Panc1 (cell line): ENCODE data around the gene MMP28. TPM values are rescaled to one million over a fixed set of nuclear protein-coding genes. Genes with fewer than 3 reads are reported as not detected.
A peak's percentile ranks its signal among the peaks of the same experiment; 100 is the strongest.

Source experiments
- ATAC-seq: fragments of 200-7000 bp; cut with Tn5 transposase; 2 replicates; pipeline ENCODE4 v1.9.1; 2020; ENCODE audit warnings: mild to moderate bottlenecking, moderate library complexity
- BruUV-seq: library from RNA; stranded (reverse); fragments of 400-500 nt; replicated peaks from 2 replicates; lab custom pipeline; 2021; lab: Mats Ljungman, UMichigan
- CTCF ChIA-PET: fragments of 300-600 bp; sonication (Branson Sonifier 250); formaldehyde crosslinking; loops from one replicate; lab custom pipeline; 2022; ENCODE audit warnings: antibody characterized with exemption; lab: Charles Lee
- POLR2A ChIA-PET: fragments of 300-600 bp; sonication (Branson Sonifier 250); formaldehyde crosslinking; loops from one replicate; lab custom pipeline; 2022; ENCODE audit warnings: antibody characterized with exemption; lab: Charles Lee
- DNase-seq: peaks from one replicate; pipeline ENCODE4 v3.0.0-alpha.2; 2010; ENCODE audit warnings: low read depth, low spot score
- H3K27ac ChIP-seq: 2 replicates; pipeline ENCODE4 v1.5.1; 2011; ENCODE audit warnings: mild to moderate bottlenecking, low read length, inconsistent platforms
- H3K27me3 ChIP-seq: fragments of 200-500 bp; sonication (Bioruptor generic); 2 replicates; pipeline ENCODE4 v1.6.0; 2014; ENCODE audit warnings: low read length, inconsistent platforms; ENCODE audit not compliant: control insufficient read depth, insufficient read depth
- H3K36me3 ChIP-seq: fragments of 200-500 bp; sonication (Bioruptor generic); 2 replicates; pipeline ENCODE4 v1.5.1; 2014; ENCODE audit warnings: inconsistent platforms, mild to moderate bottlenecking, low read length, moderate library complexity; ENCODE audit not compliant: control insufficient read depth, insufficient read depth
- H3K4me1 ChIP-seq: 2 replicates; pipeline ENCODE4 v1.5.1; 2011; ENCODE audit warnings: inconsistent platforms, mild to moderate bottlenecking, low read length, moderate library complexity; ENCODE audit not compliant: control insufficient read depth, insufficient read depth
- H3K4me3 ChIP-seq, 2 experiments: 2 replicates each; pipeline ENCODE4 v1.5.1; 2011 to 2012; ENCODE audit warnings: low read depth in 2 of 2, low read length in 2 of 2, mild to moderate bottlenecking in 2 of 2, inconsistent platforms in 1 of 2, moderate library complexity in 1 of 2
- H3K9me3 ChIP-seq: fragments of 200-500 bp; sonication (Bioruptor generic); 2 replicates; pipeline ENCODE4 v1.5.1; 2014; ENCODE audit warnings: low read depth, mild to moderate bottlenecking, inconsistent platforms, low read length, moderate library complexity; ENCODE audit not compliant: control insufficient read depth, insufficient read depth
- CTCF ChIP-seq: fragments of 450-650 bp; IDR thresholded peaks from 2 replicates; pipeline ENCODE4 v1.5.1; 2017; ENCODE audit warnings: mild to moderate bottlenecking
- POLR2AphosphoS5 ChIP-seq: IDR thresholded peaks from 2 replicates; pipeline ENCODE4 v1.6.1; 2012; ENCODE audit warnings: mild to moderate bottlenecking, low read depth, low read length, moderate library complexity
- REST ChIP-seq, 2 experiments: IDR thresholded peaks; 2 replicates each; pipeline ENCODE4 v1.6.1; 2011 to 2012; ENCODE audit warnings: low read depth in 2 of 2, control low read depth in 1 of 2, low read length in 1 of 2, mild to moderate bottlenecking in 1 of 2, moderate library complexity in 1 of 2; ENCODE audit not compliant: insufficient read depth in 1 of 2
- SIN3A ChIP-seq: IDR thresholded peaks from 2 replicates; pipeline ENCODE4 v1.6.1; 2012; ENCODE audit warnings: low read depth, mild to moderate bottlenecking, low read length, moderate library complexity, borderline replicate concordance; ENCODE audit not compliant: insufficient read depth
- TCF7L2 ChIP-seq: IDR thresholded peaks from 2 replicates; pipeline ENCODE4 v1.6.1; 2011; ENCODE audit warnings: mild to moderate bottlenecking, low read depth, low read length, inconsistent platforms
- in situ Hi-C: cut with HindIII; loops from 2 replicates; pipeline ENCODE4 v1.10.0; 2016; ENCODE audit warnings: low sequenced_read_pairs, low pct_unique_long_range_greater_than_20kb
- intact Hi-C: fragments of 100-400 bp; cut with micrococcal nuclease; formaldehyde crosslinking; loops from one replicate; pipeline ENCODE4 v1.10.0; 2022; ENCODE audit not compliant: unreplicated experiment
- total RNA-seq: library from RNA; stranded (reverse); gene quantifications from one replicate; pipeline ENCODE4 v1.2.1, GENCODE V29; 2021; ENCODE audit not compliant: unreplicated experiment

The MMP28 gene
- total RNA-seq, 1 experiment from 2014 or later, result 1.6 TPM

GRCh38 chr17:35731239-35731916 lies 64.1 kb downstream of the MMP28 start, which contains the start of gene RASL10B:
TSS of gene RASL10B (plus strand) at chr17:35731639. CDS start at chr17:35735185, 3,546 bp downstream.
- no TSS peak for BruUV-seq
- in situ Hi-C loops (no loop called here), intact Hi-C loops (no loop called here)
- no peaks in the 10 kb centered on the region for H3K9me3 ChIP-seq
- ChIA-PET CTCF (interaction anchor here (0.6 to 2.2 kb wide), 2 partner anchors 16 kb away, joined by 6 to 8 read pairs; no protein-coding TSS in a partner anchor), POLR2A (no interaction called here)
- peak; percentile 79 for ATAC-seq
- H3K4me3 ChIP-seq, result peak within 1 kb of the TSS; percentile 51 to 53
- no peaks in the 10 kb centered on the region for H3K27me3 ChIP-seq
- H3K4me1 ChIP-seq, result peaks cover 7% of the 10 kb centered on the region
- TF ChIP-seq REST (IDR thresholded peaks at IDR 0.05; ENCODE audit: insufficient read depth in 1 of 2, low read depth in 2 of 2, low read length in 1 of 2) (no peak), TCF7L2 (no peak), CTCF (no peak), POLR2AphosphoS5 (no peak; the same call in 1 of the 2 replicates), SIN3A (no peak)
- no peaks in the 10 kb centered on the region for H3K36me3 ChIP-seq
- no peak within 1 kb of the TSS for H3K27ac ChIP-seq
- no peak for DNase-seq

- Histone ChIP-seq H3K27ac (no peak overlapping the region), H3K9me3 (no peaks in the 10 kb centered on the region), H3K27me3 (no peaks in the 10 kb centered on the region), H3K4me1 (peaks cover 11% of the 10 kb centered on the region), H3K36me3 (no peaks in the 10 kb centered on the region), H3K4me3 (no peak overlapping the region)
- intact Hi-C loops, result no loop called here
- no peak for TF ChIP-seq TCF7L2
- no peak for TF ChIP-seq REST (IDR thresholded peaks at IDR 0.05; ENCODE audit: insufficient read depth in 1 of 2, low read depth in 2 of 2, low read length in 1 of 2)
- no peak for TF ChIP-seq CTCF
- no peak for TF ChIP-seq POLR2AphosphoS5
- TF ChIP-seq SIN3A, result no peak
- ChIA-PET POLR2A (no interaction called here), CTCF (interaction anchor here (2.2 kb wide), 1 partner anchor 17 kb away, joined by 8 read pairs; no protein-coding TSS in a partner anchor)
- no TSS peak for BruUV-seq
- in situ Hi-C loops, result no loop called here
- ATAC-seq (peak; percentile 18; the same call in 1 of the 2 replicates), DNase-seq (no peak)
These were observed 64.9 kb downstream of the MMP28 start for GRCh38 chr17:35730400-35731005.
